ENCODE measurements around the gene ANKRD23. TPM values are rescaled to one million over a fixed set of nuclear protein-coding genes. Genes with fewer than 3 reads are reported as not detected.

ANKRD23 gene
- total and polyA plus RNA-seq, 2 of the 13 experiments (the other 11 are each of a cell fraction or from before 2014, with no cell fraction given): 1.5 to 1.6 TPM

DNA sequence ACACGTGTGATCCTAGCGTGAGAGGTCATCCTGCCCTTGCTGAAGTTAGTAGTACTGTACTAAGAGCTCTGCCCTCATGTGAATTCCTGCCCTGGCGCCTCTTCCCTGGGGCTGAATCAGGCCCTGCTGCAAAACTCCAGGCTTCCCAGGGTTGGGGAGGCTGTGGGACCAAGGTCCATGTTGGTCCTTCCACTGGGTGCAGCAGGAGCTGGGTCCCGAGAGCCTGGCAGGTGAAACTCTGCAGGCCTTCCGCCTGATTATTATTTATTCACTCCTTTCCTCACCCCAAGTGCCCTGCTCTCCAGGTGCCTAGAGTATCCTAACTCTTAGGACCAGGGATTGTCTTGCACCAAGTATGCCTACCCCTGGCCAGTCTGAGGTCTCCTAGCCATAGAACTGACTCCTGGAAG is 33.0 kb downstream of the ANKRD23 start (continued):
- TF ChIP-seq HMGXB3 (CRISPR knock-in tag; IDR thresholded peaks at IDR 0.05; ENCODE audit: borderline replicate concordance) (no peak), FOXP1 (IDR thresholded peaks at IDR 0.05) (no peak), FOXP1 (CRISPR knock-in tag; IDR thresholded peaks at IDR 0.05) (no peak), SUZ12 (IDR thresholded peaks at IDR 0.05; ENCODE audit: low read depth, low read length) (no peak), NFIB (CRISPR knock-in tag; IDR thresholded peaks at IDR 0.05; ENCODE audit: borderline replicate concordance) (no peak), ZNF263 (CRISPR knock-in tag; IDR thresholded peaks at IDR 0.05) (peak; percentile 33; the same call in 1 of the 2 replicates), TFDP2 (CRISPR knock-in tag; IDR thresholded peaks at IDR 0.05) (0 out of 2 replicates have a peak, but pooled peaks have one; percentile 17), PBX2 (CRISPR knock-in tag; IDR thresholded peaks at IDR 0.05) (no peak), SAP130 (CRISPR knock-in tag; IDR thresholded peaks at IDR 0.05; ENCODE audit: low read depth) (peak; percentile 53), FOXO4 (CRISPR knock-in tag; conservative IDR thresholded peaks at IDR 0.05) (no peak), GZF1 (CRISPR knock-in tag; IDR thresholded peaks at IDR 0.05) (no peak), ZNF10 (CRISPR knock-in tag; IDR thresholded peaks at IDR 0.05; ENCODE audit: borderline replicate concordance, low read depth) (no peak), RBAK (CRISPR knock-in tag; IDR thresholded peaks at IDR 0.05) (no peak), RARG (CRISPR knock-in tag; IDR thresholded peaks at IDR 0.05; ENCODE audit: low read depth) (no peak), NCOR1 (IDR thresholded peaks at IDR 0.05; ENCODE audit: borderline replicate concordance, low read length) (no peak), SP5 (CRISPR knock-in tag; IDR thresholded peaks at IDR 0.05; ENCODE audit: borderline replicate concordance, low read depth) (no peak), NR2F2 (IDR thresholded peaks at IDR 0.05; ENCODE audit: borderline replicate concordance, low read depth) (no peak), ZNF703 (CRISPR knock-in tag; IDR thresholded peaks at IDR 0.05; ENCODE audit: borderline replicate concordance) (no peak), NFE2 (CRISPR knock-in tag; IDR thresholded peaks at IDR 0.05) (no peak), ZNF496 (CRISPR knock-in tag; IDR thresholded peaks at IDR 0.05; ENCODE audit: insufficient replicate concordance) (no peak), ZNF337 (CRISPR knock-in tag; IDR thresholded peaks at IDR 0.05; ENCODE audit: borderline replicate concordance, low read depth) (no peak), GFI1 (CRISPR knock-in tag; IDR thresholded peaks at IDR 0.05; ENCODE audit: borderline replicate concordance) (no peak)
- TF ChIP-seq, protein P1, sequence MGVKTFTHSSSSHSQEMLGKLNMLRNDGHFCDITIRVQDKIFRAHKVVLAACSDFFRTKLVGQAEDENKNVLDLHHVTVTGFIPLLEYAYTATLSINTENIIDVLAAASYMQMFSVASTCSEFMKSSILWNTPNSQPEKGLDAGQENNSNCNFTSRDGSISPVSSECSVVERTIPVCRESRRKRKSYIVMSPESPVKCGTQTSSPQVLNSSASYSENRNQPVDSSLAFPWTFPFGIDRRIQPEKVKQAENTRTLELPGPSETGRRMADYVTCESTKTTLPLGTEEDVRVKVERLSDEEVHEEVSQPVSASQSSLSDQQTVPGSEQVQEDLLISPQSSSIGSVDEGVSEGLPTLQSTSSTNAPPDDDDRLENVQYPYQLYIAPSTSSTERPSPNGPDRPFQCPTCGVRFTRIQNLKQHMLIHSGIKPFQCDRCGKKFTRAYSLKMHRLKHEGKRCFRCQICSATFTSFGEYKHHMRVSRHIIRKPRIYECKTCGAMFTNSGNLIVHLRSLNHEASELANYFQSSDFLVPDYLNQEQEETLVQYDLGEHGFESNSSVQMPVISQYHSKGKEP (CRISPR knock-in tag; IDR thresholded peaks at IDR 0.05): no peak

Measured in HepG2 (cell line).